HEK293T (cell line): ENCODE measurements around the gene RCAN1.
"Not testable (repeated sequence)": the region's sequence is repeated elsewhere in the genome, so short reads cannot be mapped to it uniquely, and the experiment has no call there.

Source experiments
- CTCF ChIA-PET: fragments of 350-600 bp; formaldehyde crosslinking; extraction: SDS; loops from one replicate; lab custom pipeline; 2021; ENCODE audit warnings: antibody characterized with exemption, inconsistent platforms; lab: Yijun Ruan, JAX
- POLR2A ChIA-PET: fragments of 350-600 bp; formaldehyde crosslinking; extraction: SDS; loops from one replicate; lab custom pipeline; 2020; ENCODE audit warnings: antibody characterized with exemption, inconsistent platforms; lab: Yijun Ruan, JAX
- DNase-seq: peaks from one replicate; pipeline ENCODE4 v3.0.0; 2012; ENCODE audit warnings: mixed read lengths; ENCODE audit errors: extremely low spot score
- ARNT ChIP-seq: fragments of 450-650 bp; IDR thresholded peaks from 2 replicates; pipeline ENCODE4 v1.6.1; 2017; ENCODE audit warnings: mild to moderate bottlenecking
- BHLHE40 ChIP-seq: fragments of 450-650 bp; IDR thresholded peaks from 2 replicates; pipeline ENCODE4 v1.6.1; 2016; ENCODE audit warnings: mild to moderate bottlenecking, moderate library complexity, borderline replicate concordance
- CTBP1 ChIP-seq: fragments of 450-650 bp; IDR thresholded peaks from 2 replicates; pipeline ENCODE4 v1.6.1; 2016; ENCODE audit warnings: borderline replicate concordance
- ELF4 ChIP-seq: fragments of 450-650 bp; IDR thresholded peaks from 2 replicates; pipeline ENCODE4 v1.6.1; 2017; ENCODE audit warnings: antibody characterized with exemption
- FOXA1 ChIP-seq: fragments of 450-650 bp; IDR thresholded peaks from 2 replicates; pipeline ENCODE4 v1.6.1; 2016; ENCODE audit warnings: mild to moderate bottlenecking
- FOXK2 ChIP-seq: fragments of 450-650 bp; IDR thresholded peaks from 2 replicates; pipeline ENCODE4 v1.6.1; 2016; ENCODE audit warnings: mild to moderate bottlenecking
- FOXM1 ChIP-seq: fragments of 450-650 bp; IDR thresholded peaks from 2 replicates; pipeline ENCODE4 v1.6.1; 2017; ENCODE audit warnings: mild to moderate bottlenecking, borderline replicate concordance
- HDGF ChIP-seq: fragments of 450-650 bp; IDR thresholded peaks from 2 replicates; pipeline ENCODE4 v1.6.1; 2017; ENCODE audit warnings: antibody characterized with exemption, borderline replicate concordance
- L3MBTL2 ChIP-seq: fragments of 450-650 bp; conservative IDR thresholded peaks from 2 replicates; pipeline ENCODE4 v1.6.1; 2016; ENCODE audit warnings: mild to moderate bottlenecking
- LEF1 ChIP-seq: fragments of 450-650 bp; IDR thresholded peaks from 2 replicates; pipeline ENCODE4 v1.6.1; 2017; ENCODE audit warnings: mild to moderate bottlenecking, borderline replicate concordance
- NFRKB ChIP-seq: fragments of 450-650 bp; IDR thresholded peaks from 2 replicates; pipeline ENCODE4 v1.6.1; 2016; ENCODE audit warnings: mild to moderate bottlenecking, moderate library complexity
- SP1 ChIP-seq: fragments of 450-650 bp; IDR thresholded peaks from 2 replicates; pipeline ENCODE4 v1.6.1; 2017
- SUZ12 ChIP-seq: fragments of 450-650 bp; IDR thresholded peaks from 2 replicates; pipeline ENCODE4 v1.6.1; 2016; ENCODE audit warnings: mild to moderate bottlenecking
- TARDBP ChIP-seq: fragments of 450-650 bp; IDR thresholded peaks from 2 replicates; pipeline ENCODE4 v1.6.1; 2016
- ZNF384 ChIP-seq: fragments of 450-650 bp; IDR thresholded peaks from 2 replicates; pipeline ENCODE4 v1.6.1; 2016
- TF ChIP-seq, protein P1 (sequence below): fragments of 450-650 bp; IDR thresholded peaks from 2 replicates; pipeline ENCODE4 v1.6.1; 2016

Gene RCAN1

DNA sequence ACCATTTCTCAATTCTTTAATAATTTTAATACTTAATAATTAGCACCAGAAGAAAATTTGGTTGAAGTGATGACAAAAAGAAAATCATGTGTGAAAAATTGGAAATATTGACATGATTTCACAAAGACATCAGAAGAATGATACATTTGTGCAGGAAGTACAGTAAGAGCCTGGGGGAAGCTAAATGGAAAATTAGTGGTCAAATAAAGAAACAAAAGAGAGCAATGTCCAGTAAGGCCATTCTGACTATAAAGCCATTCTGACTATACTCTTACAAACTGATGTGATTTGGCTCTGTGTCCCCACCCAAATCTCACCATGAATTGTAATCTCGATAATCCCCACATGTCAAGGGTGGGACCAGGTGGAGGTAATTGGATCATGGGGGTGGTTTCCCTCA is 54.3 kb downstream of the RCAN1 start:
- no peak for DNase-seq
- POLR2A ChIA-PET: no interaction called here
- CTCF ChIA-PET: no interaction called here
- no peak for TF ChIP-seq FOXK2

- POLR2A ChIA-PET: no interaction called here
- CTCF ChIA-PET: no interaction called here
- DNase-seq: no peak
- TF ChIP-seq BHLHE40 (no peak), SP1 (no peak), ARNT (no peak)
These were observed 54.9 kb downstream of the RCAN1 start for GRCh38 chr21:34560021-34560420.

DNA sequence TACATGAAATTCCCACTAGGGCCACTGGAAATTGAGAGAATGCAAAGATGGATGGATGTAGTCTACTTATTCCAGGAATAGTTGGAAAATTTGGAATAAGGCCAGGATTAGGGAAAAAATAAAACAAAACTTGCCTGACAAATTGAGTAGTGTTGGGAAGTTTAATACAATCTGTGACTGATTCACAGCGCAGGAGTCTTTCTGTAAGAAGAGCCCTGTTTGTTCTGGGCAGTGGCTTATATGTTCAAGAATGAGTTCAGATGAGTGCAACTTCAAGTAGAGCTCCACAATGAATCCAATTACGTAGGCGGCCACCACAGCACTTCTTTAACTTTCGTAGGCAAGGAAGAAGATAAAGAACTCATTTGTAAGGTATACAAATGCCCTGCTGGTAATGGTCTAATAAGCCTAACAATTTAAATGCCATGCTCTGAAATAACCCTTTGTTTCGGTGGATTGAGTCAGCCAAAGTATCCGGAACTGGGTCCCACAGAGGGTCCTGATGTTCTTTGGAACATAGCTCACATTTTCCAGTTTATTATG is 55.8 kb downstream of the RCAN1 start:
- CTCF ChIA-PET: no interaction called here
- no peak for DNase-seq
- TF ChIP-seq NFRKB (no peak), SUZ12 (no peak), TARDBP (no peak), FOXK2 (no peak), L3MBTL2 (no peak), FOXM1 (no peak), ELF4 (no peak), BHLHE40 (no peak), CTBP1 (no peak), HDGF (no peak), FOXA1 (no peak), LEF1 (no peak), ZNF384 (no peak)
- POLR2A ChIA-PET: no interaction called here

DNA sequence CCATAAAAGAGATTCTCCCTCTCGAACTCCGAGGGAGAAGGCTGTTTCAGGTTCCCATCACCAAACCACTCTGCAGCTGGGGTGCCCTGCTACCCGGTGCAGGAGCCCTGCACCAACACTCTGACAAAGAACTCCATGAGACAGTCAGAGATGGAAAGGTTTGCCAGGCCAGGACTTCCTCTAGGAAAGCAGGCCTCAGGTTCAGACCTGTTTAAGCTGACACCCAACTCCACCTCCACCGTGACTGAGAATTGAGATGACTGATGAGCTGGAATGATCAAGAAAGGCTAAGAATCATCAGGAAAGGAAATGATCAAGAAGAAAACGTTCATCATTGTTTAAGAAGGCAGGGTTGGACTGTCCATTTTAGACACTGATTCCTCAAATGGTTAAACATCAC is 56.7 kb downstream of the RCAN1 start:
- ChIA-PET CTCF (interaction anchor here (0.6 kb wide), 1 partner anchor 38 kb away, joined by 3 read pairs; no protein-coding TSS in a partner anchor), POLR2A (no interaction called here)

DNA sequence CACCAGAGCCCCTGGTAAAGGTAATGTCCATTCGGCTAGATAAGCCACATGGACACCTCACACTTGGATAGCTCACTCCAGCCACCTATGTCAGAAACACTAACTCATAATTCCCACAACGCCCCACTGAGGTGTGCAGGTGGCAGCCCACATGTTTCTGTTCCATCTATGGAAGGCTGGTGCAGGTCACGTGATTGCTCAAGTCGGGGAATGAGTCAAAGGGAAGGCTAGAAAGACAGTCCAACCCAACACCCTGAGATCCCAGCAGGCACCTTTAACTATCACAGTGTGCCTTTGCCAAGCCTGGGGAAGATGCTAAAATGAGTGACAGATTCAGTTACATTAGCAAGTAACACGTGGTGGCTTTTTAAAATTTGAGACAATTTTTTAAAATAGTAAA is 57.7 kb downstream of the RCAN1 start:
- TF ChIP-seq SUZ12 (no peak), CTBP1 (no peak), BHLHE40 (no peak), SP1 (no peak), FOXK2 (no peak), TARDBP (no peak), LEF1 (no peak), FOXA1 (no peak), ZNF384 (no peak), NFRKB (no peak), L3MBTL2 (no peak), FOXM1 (no peak), ARNT (no peak), ELF4 (no peak), HDGF (no peak)
- TF ChIP-seq, protein P1, sequence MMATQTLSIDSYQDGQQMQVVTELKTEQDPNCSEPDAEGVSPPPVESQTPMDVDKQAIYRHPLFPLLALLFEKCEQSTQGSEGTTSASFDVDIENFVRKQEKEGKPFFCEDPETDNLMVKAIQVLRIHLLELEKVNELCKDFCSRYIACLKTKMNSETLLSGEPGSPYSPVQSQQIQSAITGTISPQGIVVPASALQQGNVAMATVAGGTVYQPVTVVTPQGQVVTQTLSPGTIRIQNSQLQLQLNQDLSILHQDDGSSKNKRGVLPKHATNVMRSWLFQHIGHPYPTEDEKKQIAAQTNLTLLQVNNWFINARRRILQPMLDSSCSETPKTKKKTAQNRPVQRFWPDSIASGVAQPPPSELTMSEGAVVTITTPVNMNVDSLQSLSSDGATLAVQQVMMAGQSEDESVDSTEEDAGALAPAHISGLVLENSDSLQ: no peak
- no peak for DNase-seq
- ChIA-PET POLR2A (no interaction called here), CTCF (no interaction called here)

More for the DNA sequence above, 56.7 kb downstream of the RCAN1 start:
- no peak for TF ChIP-seq HDGF
- no peak for DNase-seq

DNA sequence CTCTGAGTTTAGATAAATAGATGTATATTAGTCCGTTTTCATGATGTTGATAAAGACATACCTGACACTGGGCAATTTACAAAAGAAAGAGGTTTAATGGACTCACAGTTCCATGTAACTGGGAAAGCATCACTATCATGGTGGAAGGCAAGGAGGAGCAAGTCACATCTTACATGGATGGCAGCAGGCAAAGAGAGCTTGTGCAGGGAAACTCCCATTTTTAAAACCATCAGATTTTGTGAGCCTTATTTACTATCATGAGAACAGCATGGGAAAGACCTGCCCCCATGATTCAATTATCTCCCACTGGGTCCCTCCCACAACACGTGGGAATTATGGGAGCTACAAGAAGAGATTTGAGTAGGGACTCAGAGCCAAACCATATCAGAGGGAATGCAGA is 60.2 kb downstream of the RCAN1 start:
- CTCF ChIA-PET, DNase-seq, POLR2A ChIA-PET: not testable (repeated sequence)

DNA sequence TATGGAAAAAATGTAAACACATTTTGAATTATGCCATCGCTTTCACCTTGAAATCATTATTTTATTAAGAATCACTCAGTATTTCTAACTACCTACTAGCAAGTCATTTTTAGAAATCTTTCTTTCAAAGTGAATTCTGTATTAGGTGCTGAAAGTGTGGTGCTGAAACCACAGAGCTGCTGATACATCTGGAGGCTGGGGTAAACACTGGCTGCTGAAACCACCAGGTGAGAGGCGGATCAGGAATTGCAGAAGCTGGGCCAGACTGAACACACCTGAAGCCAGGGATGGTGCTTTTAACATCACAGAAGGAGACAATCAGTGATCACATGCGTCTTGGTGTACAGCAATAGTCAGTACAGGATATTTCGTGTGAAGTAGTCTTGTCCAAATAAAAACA is 60.7 kb downstream of the RCAN1 start:
- DNase-seq: no peak
- POLR2A ChIA-PET: no interaction called here
- TF ChIP-seq ARNT (no peak), SP1 (no peak), HDGF (no peak), LEF1 (no peak), BHLHE40 (no peak), FOXM1 (no peak), ELF4 (no peak), L3MBTL2 (no peak), CTBP1 (no peak), FOXK2 (no peak), TARDBP (no peak), SUZ12 (no peak), NFRKB (no peak), FOXA1 (no peak), ZNF384 (no peak)
- TF ChIP-seq, protein P1: no peak
- CTCF ChIA-PET: no interaction called here
